Mesenchymal stem cell (in vitro differentiated cells and primary cell): Measurements from ENCODE around the gene PROM2.
A peak's percentile ranks its signal among the peaks of the same experiment; 100 is the strongest.

Experiments
- DNase-seq: peaks from one replicate; pipeline ENCODE4 v3.0.0-alpha.2; 2013
- H2AFZ ChIP-seq: one replicate; pipeline ENCODE4 v1.6.1; 2013; ENCODE audit warnings: low read depth, mild to moderate bottlenecking, control low read depth, inconsistent platforms, low read length, moderate library complexity
- H2AK5ac ChIP-seq: 2 replicates; pipeline ENCODE4 v1.6.1; 2013; ENCODE audit warnings: low read length, moderate library complexity, mild to moderate bottlenecking, inconsistent platforms; ENCODE audit not compliant: severe bottlenecking
- H2BK120ac ChIP-seq: one replicate; pipeline ENCODE4 v1.6.1; 2013; ENCODE audit warnings: low read depth, mild to moderate bottlenecking, inconsistent platforms, low read length, moderate library complexity
- H2BK12ac ChIP-seq, 2 experiments: one replicate each; pipeline ENCODE4 v1.6.1; 2013; ENCODE audit warnings: inconsistent platforms in 2 of 2, low read length in 2 of 2, mild to moderate bottlenecking in 2 of 2, moderate library complexity in 2 of 2, control low read depth in 1 of 2
- H2BK15ac ChIP-seq: one replicate; pipeline ENCODE4 v1.6.1; 2013; ENCODE audit warnings: mild to moderate bottlenecking, low read depth, inconsistent platforms; ENCODE audit not compliant: poor library complexity, severe bottlenecking
- H2BK5ac ChIP-seq: 2 replicates; pipeline ENCODE4 v1.6.1; 2013; ENCODE audit warnings: low read depth, mild to moderate bottlenecking, low read length, control low read depth, inconsistent platforms; ENCODE audit not compliant: poor library complexity, severe bottlenecking
- H3K14ac ChIP-seq, 2 experiments: one replicate each; pipeline ENCODE4 v1.6.1; 2013; ENCODE audit warnings: inconsistent platforms in 2 of 2, low read length in 2 of 2, control low read depth in 1 of 2, mild to moderate bottlenecking in 1 of 2, moderate library complexity in 1 of 2
- H3K18ac ChIP-seq, 2 experiments: one replicate each; pipeline ENCODE4 v1.6.1; 2013; ENCODE audit warnings: inconsistent platforms in 2 of 2, low read length in 2 of 2, control low read depth in 1 of 2, low read depth in 1 of 2, mild to moderate bottlenecking in 1 of 2
- H3K23ac ChIP-seq, 2 experiments: one replicate each; pipeline ENCODE4 v1.6.1; 2013; ENCODE audit warnings: inconsistent platforms in 2 of 2, low read length in 2 of 2, mild to moderate bottlenecking in 2 of 2, moderate library complexity in 2 of 2, control low read depth in 1 of 2
- H3K27ac ChIP-seq: 2 replicates; pipeline ENCODE4 v1.5.1; 2013; ENCODE audit warnings: mild to moderate bottlenecking, moderate library complexity, low read length, control low read depth, inconsistent platforms; ENCODE audit not compliant: poor library complexity, severe bottlenecking
- H3K27me3 ChIP-seq, 2 experiments: 2 replicates each; pipeline versions ENCODE4 v1.6.1 to v1.7.0; 2013; ENCODE audit warnings: low read length in 2 of 2, mild to moderate bottlenecking in 2 of 2, moderate library complexity in 2 of 2, control low read depth in 1 of 2, inconsistent platforms in 1 of 2; ENCODE audit not compliant: control insufficient read depth in 1 of 2, insufficient read depth in 1 of 2
- H3K36me3 ChIP-seq, 2 experiments: 2 replicates each; pipeline versions ENCODE4 v1.6.1 to v1.7.0; 2013; ENCODE audit warnings: low read length in 2 of 2, control low read depth in 1 of 2, inconsistent platforms in 1 of 2, low read depth in 1 of 2, mild to moderate bottlenecking in 1 of 2; ENCODE audit not compliant: insufficient read depth in 2 of 2, control insufficient read depth in 1 of 2
- H3K4ac ChIP-seq, 2 experiments: one replicate each; pipeline ENCODE4 v1.6.1; 2013; ENCODE audit warnings: inconsistent platforms in 2 of 2, low read length in 2 of 2, mild to moderate bottlenecking in 2 of 2, moderate library complexity in 2 of 2, control low read depth in 1 of 2, low read depth in 1 of 2
- H3K4me1 ChIP-seq: 2 replicates; pipeline ENCODE4 v1.6.1; 2013; ENCODE audit warnings: low read depth, low read length, control low read depth; ENCODE audit not compliant: control insufficient read depth, insufficient read depth
- H3K4me2 ChIP-seq: 2 replicates; pipeline ENCODE4 v1.6.1; 2013; ENCODE audit warnings: low read length, mild to moderate bottlenecking, inconsistent platforms; ENCODE audit not compliant: poor library complexity, severe bottlenecking
- H3K4me3 ChIP-seq, 2 experiments: 2 replicates each; pipeline versions ENCODE4 v1.5.1 to v1.7.0; 2013; ENCODE audit warnings: low read length in 2 of 2, mild to moderate bottlenecking in 2 of 2, control low read depth in 1 of 2, low read depth in 1 of 2; ENCODE audit not compliant: insufficient read depth in 1 of 2
- H3K79me1 ChIP-seq: replicated peaks from 2 replicates; pipeline ENCODE4 v1.6.1; 2013; ENCODE audit warnings: mild to moderate bottlenecking, control low read depth, low read length, inconsistent platforms; ENCODE audit not compliant: poor library complexity, severe bottlenecking
- H3K9ac ChIP-seq: 2 replicates; pipeline ENCODE4 v1.7.0; 2013; ENCODE audit warnings: mild to moderate bottlenecking, low read length, moderate library complexity
- H3K9me3 ChIP-seq: 2 replicates; pipeline ENCODE4 v1.7.0; 2013; ENCODE audit warnings: mild to moderate bottlenecking, low read length; ENCODE audit not compliant: control insufficient read depth
- H4K8ac ChIP-seq: one replicate; pipeline ENCODE4 v1.6.1; 2013; ENCODE audit warnings: inconsistent platforms, mild to moderate bottlenecking, low read length, moderate library complexity
- H4K91ac ChIP-seq: one replicate; pipeline ENCODE4 v1.6.1; 2013; ENCODE audit warnings: mild to moderate bottlenecking, low read length, inconsistent platforms
- WGBS: methylation state at CpG from one replicate; pipeline ENCODE4 v1.1.7; 2013; ENCODE audit warnings: mixed read lengths; 5-methylcytosine and 5-hydroxymethylcytosine counted together

The PROM2 gene

GRCh38 chr2:95272299-95272751, 1.9 kb upstream of the PROM2 start:
- Histone ChIP-seq H3K18ac (no peak overlapping the region), H3K4me1 (peaks cover 12% of the 10 kb centered on the region), H3K14ac (no peak overlapping the region), H3K27me3 (peaks cover 3% of the 10 kb centered on the region in 2 experiments), H3K9ac (no peak overlapping the region), H3K79me1 (no peaks in the 10 kb centered on the region), H3K4me3 (no peak overlapping the region), H3K27ac (no peak overlapping the region), H4K91ac (no peak overlapping the region), H3K36me3 (no peaks in the 10 kb centered on the region), H2BK5ac (no peak overlapping the region), H3K9me3 (no peaks in the 10 kb centered on the region), H2BK15ac (no peak overlapping the region), H3K4ac (no peak overlapping the region), H2BK120ac (no peak overlapping the region), H2AK5ac (no peak overlapping the region), H2AFZ (no peak overlapping the region), H4K8ac (no peak overlapping the region), H3K4me2 (no peak overlapping the region), H2BK12ac (no peak overlapping the region), H3K23ac (no peak overlapping the region)
- DNase-seq, result no peak
- 90% methylated on average over 5 of the region's 6 CpGs for WGBS

DNA sequence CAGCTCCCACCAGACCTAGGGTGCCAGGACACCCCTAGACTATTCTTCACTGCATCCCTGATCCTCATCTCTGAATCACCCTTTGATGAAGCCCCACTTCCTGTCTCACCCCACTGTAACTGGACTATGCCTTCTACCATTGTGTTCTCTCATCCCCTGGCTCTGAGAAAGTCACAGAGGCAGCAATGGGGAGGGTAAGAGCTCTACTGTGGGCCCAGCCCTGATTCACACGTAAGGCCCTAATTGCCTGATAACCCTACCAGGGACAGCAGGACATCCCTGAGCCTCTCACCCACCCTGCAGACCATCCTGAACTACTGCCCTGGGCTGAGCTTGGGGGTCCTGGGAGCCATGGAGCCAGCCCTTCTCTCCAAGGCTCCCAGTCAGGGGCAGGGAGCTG, 1.5 kb upstream of the PROM2 start:
- Histone ChIP-seq H3K36me3 (no peaks in the 10 kb centered on the region), H3K9ac (no peak overlapping the region), H3K23ac (no peak overlapping the region), H3K4ac (no peak overlapping the region), H3K4me1 (peaks cover 12% of the 10 kb centered on the region), H3K79me1 (no peaks in the 10 kb centered on the region), H3K4me2 (no peak overlapping the region), H2AFZ (no peak overlapping the region), H3K4me3 (no peak overlapping the region), H4K91ac (no peak overlapping the region), H2BK5ac (no peak overlapping the region), H3K27me3 (peaks cover 1 to 3% of the 10 kb centered on the region in 2 experiments), H2BK15ac (no peak overlapping the region), H3K18ac (no peak overlapping the region), H2BK12ac (no peak overlapping the region), H3K9me3 (no peaks in the 10 kb centered on the region), H3K14ac (no peak overlapping the region), H2BK120ac (no peak overlapping the region), H3K27ac (no peak overlapping the region), H2AK5ac (no peak overlapping the region), H4K8ac (no peak overlapping the region)
- DNase-seq, result no peak
- WGBS, result 68% methylated on average over 1 of the region's 1 CpG

DNA sequence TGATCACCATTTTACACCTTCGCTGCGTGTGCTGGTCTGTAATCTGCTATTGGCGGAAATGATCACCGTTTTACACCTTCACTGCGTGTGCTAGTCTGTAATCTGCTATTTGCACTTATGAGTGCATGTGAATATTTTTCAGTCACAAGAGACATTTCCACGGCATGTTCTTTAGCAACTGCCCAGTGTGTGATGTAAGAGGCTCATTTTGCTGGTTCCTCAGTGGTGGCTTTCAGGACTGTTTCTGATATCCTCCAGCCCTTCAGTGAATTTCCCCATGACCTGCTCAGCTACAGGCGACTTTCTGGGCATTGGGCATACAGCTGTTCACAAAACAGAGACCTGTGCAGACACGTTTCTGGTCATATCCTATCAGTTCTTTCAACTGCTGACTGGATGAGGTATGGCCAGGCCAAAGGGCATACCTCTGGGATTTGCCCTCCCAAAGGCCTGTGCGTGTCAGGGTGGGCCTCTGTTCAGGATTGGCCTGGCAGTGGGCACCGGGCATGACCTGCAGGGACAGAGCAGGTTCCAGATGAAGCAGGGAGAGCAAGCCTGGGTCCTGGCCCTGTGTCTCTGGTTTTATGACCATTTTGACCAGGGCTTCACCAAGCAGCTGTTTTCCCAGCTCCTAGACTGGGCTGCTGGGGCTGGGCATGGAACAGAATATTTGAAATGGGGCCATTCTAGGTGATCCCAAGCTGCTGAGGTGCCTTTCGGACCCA, 521 bp upstream of the PROM2 start:
- DNase-seq, result no peak
- H3K79me1 ChIP-seq, result no peaks in the 10 kb centered on the region
- H2BK15ac ChIP-seq, result no peak overlapping the region
- no peak overlapping the region for H3K27ac ChIP-seq
- peaks cover 18% of the 10 kb centered on the region for H3K4me1 ChIP-seq
- 76% methylated on average over 11 of the region's 11 CpGs for WGBS
- H2BK12ac ChIP-seq, result no peak overlapping the region
- peaks cover 0 to 3% of the 10 kb centered on the region in 2 experiments for H3K27me3 ChIP-seq
- H2BK120ac ChIP-seq, result no peak overlapping the region
- no peak overlapping the region for H3K4ac ChIP-seq
- no peak overlapping the region for H4K91ac ChIP-seq
- no peak overlapping the region for H4K8ac ChIP-seq
- H2AFZ ChIP-seq, result no peak overlapping the region
- H3K9me3 ChIP-seq, result no peaks in the 10 kb centered on the region
- H3K18ac ChIP-seq, result no peak overlapping the region
- H2BK5ac ChIP-seq, result no peak overlapping the region
- no peak overlapping the region for H3K14ac ChIP-seq
- H3K4me3 ChIP-seq, result no peak overlapping the region
- no peak overlapping the region for H3K23ac ChIP-seq
- H3K4me2 ChIP-seq, result no peak overlapping the region
- H2AK5ac ChIP-seq, result no peak overlapping the region
- no peaks in the 10 kb centered on the region for H3K36me3 ChIP-seq
- no peak overlapping the region for H3K9ac ChIP-seq

DNA sequence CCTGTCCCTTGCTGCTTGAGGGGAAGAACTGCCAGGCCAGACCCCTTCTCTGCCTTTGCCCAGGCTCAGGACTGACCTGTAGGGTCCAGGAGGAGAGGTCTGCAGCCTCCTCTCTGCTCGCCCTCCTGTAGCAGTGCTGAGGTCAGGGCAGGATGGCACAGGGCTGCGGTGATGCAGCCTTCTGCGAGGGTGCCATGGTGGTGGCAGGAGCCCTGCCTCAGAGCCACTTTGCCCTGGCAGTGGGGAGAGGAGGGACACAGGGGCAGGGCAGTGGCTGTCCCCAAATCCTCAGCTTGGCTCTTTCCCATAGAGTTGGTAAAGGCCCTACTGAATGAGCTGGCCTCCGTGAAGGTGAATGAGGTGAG, 884 bp downstream of the PROM2 start:
- H3K27me3 ChIP-seq, result peaks cover 0 to 3% of the 10 kb centered on the region in 2 experiments
- H4K91ac ChIP-seq, result peak overlapping the region; percentile 28
- H3K79me1 ChIP-seq, result no peaks in the 10 kb centered on the region
- H3K4me2 ChIP-seq, result no peak overlapping the region
- DNase-seq, result no peak
- no peak overlapping the region for H2BK5ac ChIP-seq
- no peak overlapping the region for H2AFZ ChIP-seq
- H3K4ac ChIP-seq, result no peak overlapping the region
- no peak overlapping the region for H3K9ac ChIP-seq
- no peak overlapping the region for H3K27ac ChIP-seq
- WGBS, result 74% methylated on average over 4 of the region's 4 CpGs
- H3K9me3 ChIP-seq, result no peaks in the 10 kb centered on the region
- no peak overlapping the region for H2AK5ac ChIP-seq
- peaks cover 18% of the 10 kb centered on the region for H3K4me1 ChIP-seq
- H2BK120ac ChIP-seq, result no peak overlapping the region
- H2BK15ac ChIP-seq, result no peak overlapping the region
- H3K36me3 ChIP-seq, result no peaks in the 10 kb centered on the region
- H3K18ac ChIP-seq, result no peak overlapping the region
- H2BK12ac ChIP-seq, result no peak overlapping the region
- no peak overlapping the region for H3K4me3 ChIP-seq
- no peak overlapping the region for H3K14ac ChIP-seq
- H4K8ac ChIP-seq, result no peak overlapping the region
- no peak overlapping the region for H3K23ac ChIP-seq
